ENCODE results near the gene PLCD4. TPM values are rescaled to one million over a fixed set of nuclear protein-coding genes. Genes with fewer than 3 reads are reported as not detected.

The PLCD4 gene
- total RNA-seq, 6 experiments from 2014 or later: 0.31 to 0.95 (median 0.56) TPM

DNA sequence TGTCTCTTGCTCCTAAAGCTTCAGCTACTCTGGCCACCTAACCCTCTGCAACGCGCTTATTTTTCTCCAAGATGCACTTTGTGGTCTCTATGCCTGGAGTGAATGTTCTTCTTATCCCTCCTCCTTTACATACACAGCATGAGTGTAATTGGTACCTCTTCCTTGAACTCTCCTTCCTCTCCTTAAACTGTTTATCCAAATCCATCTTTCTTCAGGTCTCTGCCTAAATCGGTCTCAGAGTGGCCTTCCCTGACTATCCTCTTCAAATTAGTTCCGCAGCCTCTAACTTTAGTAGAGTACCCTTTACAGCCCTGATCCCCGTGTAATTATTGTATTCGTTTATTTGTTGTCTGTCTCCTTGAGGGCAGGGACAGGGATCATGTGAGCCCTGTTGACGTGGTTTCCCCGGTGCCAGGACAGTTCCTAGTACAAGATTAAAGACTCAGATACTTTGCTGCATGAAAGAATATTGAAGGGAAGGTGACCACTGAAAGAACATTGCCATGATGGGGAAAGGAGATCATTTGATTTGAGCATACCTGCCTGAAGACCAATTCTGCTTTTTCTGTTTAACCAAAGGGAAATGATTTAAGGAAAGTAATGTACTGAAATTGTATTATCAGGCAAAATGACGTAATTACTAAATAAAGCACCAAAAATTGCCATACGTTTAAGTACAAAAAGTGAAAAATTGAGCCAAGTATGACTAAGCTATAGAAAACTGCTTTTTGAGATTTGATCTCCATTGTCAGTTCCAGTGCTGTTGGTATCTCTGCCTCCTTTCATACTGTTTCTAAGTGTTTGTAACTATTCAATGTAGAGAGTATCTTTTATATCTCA lies 37.8 kb upstream of the PLCD4 start:
- H3K4me1 ChIP-seq: peaks cover 0 to 22% (median 7%) of the 10 kb centered on the region in 4 donors
- intact Hi-C loops (cut with DNase I): no loop called here

GRCh38 chr2:218570850-218571249 lies 36.8 kb upstream of the PLCD4 start:
- Histone ChIP-seq H3K27me3 (no peaks in the 10 kb centered on the region), H3K36me3 (peaks cover 0 to 18% (median 0%) of the 10 kb centered on the region in 4 donors), H3K9me3 (no peaks in the 10 kb centered on the region), H3K4me1 (peaks cover 0 to 22% (median 7%) of the 10 kb centered on the region in 4 donors), H3K4me3 (no peak overlapping the region), H3K27ac (no peak overlapping the region)
- TF ChIP-seq CTCF (IDR thresholded peaks at IDR 0.05) (no peak), POLR2A (IDR thresholded peaks at IDR 0.05) (no peak)
- intact Hi-C loops (cut with DNase I): no loop called here
- ATAC-seq (no peak), DNase-seq (no peak)
- 39% methylated on average over 6 of the region's 6 CpGs for WGBS (ENCODE audit: insufficient coverage, low coverage, low lambda C conversion rate, missing lambda C conversion rate)

More for the DNA sequence above, 37.8 kb upstream of the PLCD4 start:
- H3K27me3 ChIP-seq: no peaks in the 10 kb centered on the region
- peak overlapping the region; percentile 84 to 92 (median 86) for H3K27ac ChIP-seq
- H3K4me3 ChIP-seq: peak overlapping the region; percentile 72 to 90 (median 88)
- no peaks in the 10 kb centered on the region for H3K9me3 ChIP-seq
- peaks cover 0 to 9% (median 0%) of the 10 kb centered on the region in 4 donors for H3K36me3 ChIP-seq
- TF ChIP-seq CTCF (IDR thresholded peaks at IDR 0.05) (no peak), POLR2A (IDR thresholded peaks at IDR 0.05) (no peak)
- DNase-seq (peak in 1 of 3 donors; percentile 38), ATAC-seq (peak in 1 of 4 donors; percentile 10)
- WGBS (ENCODE audit: insufficient coverage, low coverage, low lambda C conversion rate, missing lambda C conversion rate): 4% methylated on average over 10 of the region's 10 CpGs

- no peak for TF ChIP-seq CTCF (IDR thresholded peaks at IDR 0.05)
- no peak for TF ChIP-seq POLR2A (IDR thresholded peaks at IDR 0.05)
- H3K4me1 ChIP-seq: peaks cover 0 to 6% (median 0%) of the 10 kb centered on the region in 4 donors
- intact Hi-C loops (cut with DNase I): no loop called here
- peaks cover 0 to 34% (median 4%) of the 10 kb centered on the region in 4 donors for H3K36me3 ChIP-seq
- ATAC-seq (no peak), DNase-seq (no peak)
- no peaks in the 10 kb centered on the region for H3K27me3 ChIP-seq
- no peaks in the 10 kb centered on the region for H3K9me3 ChIP-seq
- no peak overlapping the region for H3K4me3 ChIP-seq
- no peak overlapping the region for H3K27ac ChIP-seq
- WGBS (ENCODE audit: insufficient coverage, low coverage, low lambda C conversion rate, missing lambda C conversion rate): 92% methylated on average over 4 of the region's 4 CpGs
These were observed 30.8 kb upstream of the PLCD4 start for GRCh38 chr2:218576854-218577253.

- 56% methylated on average over 2 of the region's 3 CpGs for WGBS (ENCODE audit: insufficient coverage, low coverage, low lambda C conversion rate, missing lambda C conversion rate)
- ATAC-seq: no peak
- H3K36me3 ChIP-seq: peaks cover 0 to 42% (median 6%) of the 10 kb centered on the region in 4 donors
- H3K9me3 ChIP-seq: no peaks in the 10 kb centered on the region
- no peak overlapping the region for H3K27ac ChIP-seq
- no peaks in the 10 kb centered on the region for H3K27me3 ChIP-seq
- H3K4me1 ChIP-seq: peaks cover 0 to 6% (median 0%) of the 10 kb centered on the region in 4 donors
- no peak for DNase-seq
- intact Hi-C loops (cut with DNase I): no loop called here
- H3K4me3 ChIP-seq: no peak overlapping the region
- TF ChIP-seq CTCF (IDR thresholded peaks at IDR 0.05): no peak
- TF ChIP-seq POLR2A (IDR thresholded peaks at IDR 0.05): no peak
These were observed 30.0 kb upstream of the PLCD4 start for GRCh38 chr2:218577482-218578220.

Measured in right lobe of liver (tissue), 6 donors.